ENCODE data around the gene NXPH1. TPM values are rescaled to one million over a fixed set of nuclear protein-coding genes. Genes with fewer than 3 reads are reported as not detected.

Gene NXPH1
- total RNA-seq, 1 donor from 2014 or later: not detected

DNA sequence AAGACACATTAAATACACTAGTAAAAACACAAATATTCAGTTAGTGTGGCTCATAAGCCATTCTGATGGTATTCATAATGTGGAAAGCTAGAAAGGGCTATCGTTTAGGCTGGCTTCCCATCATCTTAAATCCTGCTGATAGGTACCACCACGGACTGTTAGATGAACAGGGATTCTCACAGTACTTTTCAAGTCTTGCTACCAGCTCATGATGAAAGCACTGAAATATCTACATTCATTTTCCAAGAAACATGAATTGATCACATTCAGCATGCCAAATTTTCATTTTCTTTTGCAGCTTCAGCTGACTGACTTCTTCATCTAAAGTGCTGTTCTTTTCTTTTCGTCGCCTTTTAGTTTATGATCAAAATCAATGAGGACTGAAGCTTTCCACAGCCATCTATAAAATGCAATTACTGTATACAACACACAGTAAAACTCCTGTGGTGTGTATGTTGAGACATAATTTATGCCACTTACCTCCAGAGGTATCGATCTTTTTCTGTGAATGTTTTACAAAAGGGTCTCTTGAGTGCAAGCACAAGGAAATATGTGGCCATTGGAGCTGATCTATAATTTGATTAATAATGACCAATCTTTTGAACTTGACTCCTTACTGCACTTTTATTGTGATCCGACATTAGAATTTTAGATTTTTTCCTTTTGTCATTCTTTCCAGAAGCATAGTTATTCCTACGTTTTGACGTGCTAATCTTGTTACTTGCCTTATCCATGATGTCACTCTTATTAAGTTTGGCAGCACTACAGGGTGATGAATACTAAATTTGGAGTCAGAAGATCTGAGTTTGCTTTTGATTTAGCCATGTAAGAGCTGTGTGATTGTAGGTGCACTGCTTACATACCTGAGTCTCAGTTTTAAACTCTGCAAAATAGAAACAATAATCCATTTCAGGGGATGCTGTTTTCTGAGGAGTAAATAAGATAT lies 58.4 kb downstream of the NXPH1 start:
- no peak for DNase-seq (ENCODE audit: low read depth in 2 of 2)

DNA sequence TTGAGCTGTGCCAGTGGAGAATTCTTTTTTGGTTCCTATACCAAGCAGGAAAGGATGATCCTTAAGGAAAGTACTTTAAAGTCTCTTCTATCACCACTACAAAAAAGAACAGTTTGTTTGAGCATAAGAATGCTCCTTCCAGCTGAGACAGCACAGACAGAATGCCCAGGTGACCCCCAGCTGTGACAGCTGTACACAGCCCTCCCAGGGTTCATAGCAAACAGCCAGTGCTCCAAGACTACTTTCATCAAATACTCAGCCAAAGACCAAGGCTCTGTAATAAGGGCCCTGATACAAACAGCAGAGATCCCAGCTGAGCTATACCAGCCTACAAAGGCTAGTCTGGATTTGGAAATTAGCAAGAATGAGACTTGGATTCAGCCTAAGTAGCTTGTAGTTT lies 65.7 kb downstream of the NXPH1 start:
- DNase-seq (ENCODE audit: low read depth in 2 of 2): no peak

DNA sequence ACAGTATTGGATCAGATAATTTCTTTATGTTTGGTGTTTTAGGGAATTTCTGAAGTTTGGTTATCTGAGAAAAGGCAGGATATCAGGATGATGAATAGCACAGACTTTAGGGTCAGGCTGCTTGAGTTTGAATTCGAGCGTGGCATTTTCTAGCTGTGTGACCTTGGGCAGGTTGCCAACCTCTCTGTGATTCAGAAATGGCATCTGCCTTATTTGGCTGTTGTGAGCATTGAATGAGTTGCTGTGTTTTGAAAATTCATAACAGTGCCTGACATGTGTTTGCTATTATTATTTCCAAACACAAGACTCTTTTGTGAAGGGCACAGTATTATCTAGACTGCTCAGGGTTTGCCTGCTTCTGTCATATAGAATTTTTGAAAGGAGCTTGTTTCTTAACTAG lies 66.9 kb downstream of the NXPH1 start:
- DNase-seq (ENCODE audit: low read depth in 2 of 2): no peak

DNA sequence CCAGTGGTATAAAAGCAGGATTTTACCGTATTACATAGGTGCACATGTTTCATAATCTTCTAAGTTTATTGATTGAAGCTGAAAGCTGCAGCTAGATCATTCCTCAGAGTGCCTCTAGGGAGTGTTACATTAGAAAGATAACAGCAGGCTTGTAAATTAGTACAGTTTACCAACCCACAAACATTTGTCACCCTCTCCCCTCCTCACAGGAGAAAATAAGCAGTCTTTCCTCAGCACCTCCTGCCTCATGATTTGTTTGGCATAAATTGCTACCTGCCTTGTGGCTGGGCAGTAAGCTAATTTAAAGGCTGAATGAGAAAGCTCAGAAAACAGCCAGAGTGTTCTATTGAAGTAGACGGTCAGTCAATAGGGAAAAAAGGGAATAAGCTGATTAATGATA lies 74.2 kb downstream of the NXPH1 start:
- no peak for DNase-seq (ENCODE audit: low read depth in 2 of 2)

DNA sequence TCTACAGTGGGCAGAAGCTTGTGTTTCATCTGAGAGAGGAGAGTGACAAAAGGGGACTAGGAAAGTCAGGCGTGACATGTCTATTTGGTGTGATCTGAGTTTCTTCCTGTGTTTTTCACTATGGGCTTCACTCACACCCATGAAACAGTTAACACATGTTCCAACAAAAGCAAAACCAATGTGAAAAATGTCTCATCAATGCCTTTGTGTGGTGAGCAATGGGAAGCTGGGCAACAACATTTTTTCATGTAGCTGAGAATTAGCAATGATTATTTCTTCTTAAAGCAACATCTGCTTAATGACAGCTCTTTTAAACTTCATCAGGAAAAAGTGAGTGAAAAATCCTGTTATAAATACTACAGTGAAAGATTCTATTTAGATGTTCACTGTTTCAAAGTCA lies 76.2 kb downstream of the NXPH1 start:
- DNase-seq (ENCODE audit: low read depth in 2 of 2): no peak

DNA sequence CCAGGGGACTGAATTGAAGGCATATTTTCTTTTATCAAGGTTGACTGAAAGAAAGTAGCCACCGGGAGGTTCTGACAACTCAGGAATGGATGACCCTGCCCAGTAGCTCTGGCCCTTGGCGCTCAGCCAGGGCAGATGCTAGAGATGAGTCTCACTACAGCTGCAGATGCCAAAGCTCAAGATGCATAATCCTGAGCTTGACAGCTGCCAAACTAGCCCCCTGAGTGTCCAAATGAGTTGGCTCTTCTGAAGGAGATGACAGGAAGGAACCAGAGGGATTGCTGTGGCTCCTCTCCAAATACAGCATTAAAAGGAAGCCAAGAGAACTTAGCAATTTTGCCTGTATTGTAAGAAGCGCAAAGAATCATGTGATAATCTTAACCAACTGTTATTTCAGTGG lies 78.4 kb downstream of the NXPH1 start:
- DNase-seq (ENCODE audit: low read depth in 2 of 2): no peak

DNA sequence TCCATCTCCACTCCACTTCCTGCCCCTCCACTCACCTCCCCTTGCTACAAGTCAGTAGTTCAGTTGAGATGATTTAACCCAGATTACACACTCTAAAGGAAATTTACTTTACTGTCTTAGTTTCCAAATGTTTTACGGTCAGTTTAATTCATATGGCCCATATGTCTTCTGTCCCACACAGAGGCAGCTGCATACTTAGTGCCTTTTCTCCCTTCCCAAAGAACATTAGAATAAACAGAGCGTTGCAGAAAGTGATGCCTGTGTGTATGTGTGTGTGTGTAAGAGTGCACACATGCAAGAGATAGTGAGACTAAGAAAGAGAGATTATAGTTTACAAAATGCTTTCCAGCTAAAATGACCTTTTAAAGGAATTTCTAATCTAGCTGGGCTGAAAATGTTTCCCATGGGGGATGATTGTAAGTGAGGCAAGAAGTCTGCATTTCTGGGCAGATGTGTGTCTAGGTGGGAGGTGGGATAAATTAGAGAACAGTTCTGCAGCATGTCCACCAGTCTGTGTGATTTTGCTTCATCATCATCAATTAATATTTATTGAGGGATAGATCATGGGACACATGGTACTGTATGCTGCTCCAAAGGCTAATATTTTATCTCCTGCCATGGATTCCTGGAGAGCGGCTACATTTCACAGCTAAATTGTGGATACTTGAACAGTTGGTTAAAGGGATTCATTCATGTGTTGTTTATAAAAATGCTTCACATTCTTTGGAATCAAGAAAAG lies 81.5 kb downstream of the NXPH1 start:
- DNase-seq (ENCODE audit: low read depth in 2 of 2): no peak

DNA sequence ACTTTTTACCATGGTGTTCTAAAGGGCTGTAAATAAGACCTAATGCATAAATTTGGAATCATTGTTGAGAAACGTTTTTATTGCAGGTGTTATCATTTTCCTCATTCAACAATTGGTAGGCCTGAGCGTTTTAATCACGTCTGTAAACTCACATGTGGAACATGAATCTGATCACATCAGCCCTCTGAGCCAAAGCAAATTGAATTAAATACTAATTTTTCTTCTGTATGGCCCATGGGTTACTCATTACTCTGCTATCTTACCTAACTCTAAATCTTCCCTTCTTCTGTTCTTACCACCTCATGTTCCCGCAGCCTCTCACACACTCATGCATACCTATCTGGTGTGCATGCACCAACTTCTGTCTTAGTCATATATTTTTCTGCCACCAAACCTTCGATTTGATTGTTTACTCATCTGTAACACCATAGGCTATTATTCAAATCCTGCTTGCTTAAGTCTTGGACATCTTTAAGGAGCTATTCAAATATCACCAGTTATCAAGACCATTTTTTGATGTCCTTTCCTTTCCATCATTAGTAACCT lies 82.3 kb downstream of the NXPH1 start:
- no peak for DNase-seq (ENCODE audit: low read depth in 2 of 2)

DNA sequence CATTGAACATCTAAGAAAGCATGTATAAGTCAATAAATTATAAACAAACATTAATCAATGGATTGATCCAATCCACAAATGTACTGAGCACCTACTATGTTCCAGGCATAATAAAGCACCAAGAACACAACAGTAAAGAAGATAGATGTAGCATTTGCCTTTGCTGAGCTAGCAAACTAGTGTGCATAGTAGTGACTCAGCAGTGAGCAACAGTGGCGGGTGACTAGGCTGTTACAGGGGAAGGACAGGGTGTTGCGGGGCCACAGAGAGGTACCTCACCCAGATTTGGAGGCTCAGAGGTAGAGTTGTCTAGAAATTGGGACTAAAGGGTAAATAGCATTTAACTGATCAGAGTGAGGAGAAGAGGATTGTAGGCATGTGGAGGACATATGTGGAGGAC lies 83.6 kb downstream of the NXPH1 start:
- DNase-seq (ENCODE audit: low read depth in 2 of 2): no peak

DNA sequence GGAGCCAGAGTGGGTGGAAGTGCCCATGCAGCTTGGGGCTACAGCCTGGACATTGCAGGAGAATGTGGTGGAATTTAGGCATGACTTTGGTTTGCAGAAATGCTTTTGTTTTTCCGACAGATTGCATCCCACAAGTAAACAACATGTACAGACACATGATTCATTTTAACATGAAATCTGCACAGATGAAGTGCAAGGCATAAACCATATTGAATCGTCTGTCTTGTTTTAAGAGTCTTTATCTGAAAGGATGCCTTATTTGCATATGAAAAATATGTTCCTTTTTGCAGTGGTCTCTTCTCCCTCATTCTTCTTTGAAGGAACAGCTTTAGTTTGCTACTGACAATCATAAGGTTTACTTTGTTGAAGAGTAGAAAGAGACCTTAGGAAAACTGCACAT lies 94.9 kb downstream of the NXPH1 start:
- DNase-seq (ENCODE audit: low read depth in 2 of 2): no peak

DNA sequence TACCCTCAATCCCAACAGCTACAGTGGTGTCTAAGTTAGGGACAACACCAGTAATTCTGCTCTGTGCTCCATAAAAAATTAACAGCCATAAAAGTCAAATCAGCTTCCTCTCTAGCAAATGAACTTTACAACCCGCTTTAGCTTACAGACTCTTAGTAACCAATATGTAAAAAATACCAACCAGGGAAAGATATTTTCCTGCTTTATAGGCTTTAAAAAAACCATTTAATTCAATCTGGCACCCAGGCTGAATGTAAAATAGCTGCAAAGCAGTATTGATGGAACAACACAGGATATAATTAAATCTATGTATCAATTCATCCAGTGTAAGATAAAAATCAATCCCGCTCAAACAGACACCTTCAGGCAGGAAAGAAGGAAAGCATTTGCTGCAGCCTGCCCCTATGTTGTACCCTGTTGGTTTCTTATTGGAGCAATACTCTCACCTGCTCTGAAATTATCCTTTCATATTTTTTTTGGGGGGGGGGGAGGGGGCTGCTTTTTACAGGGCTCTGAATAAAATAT lies 98.6 kb downstream of the NXPH1 start:
- no peak for DNase-seq (ENCODE audit: low read depth in 2 of 2)

DNA sequence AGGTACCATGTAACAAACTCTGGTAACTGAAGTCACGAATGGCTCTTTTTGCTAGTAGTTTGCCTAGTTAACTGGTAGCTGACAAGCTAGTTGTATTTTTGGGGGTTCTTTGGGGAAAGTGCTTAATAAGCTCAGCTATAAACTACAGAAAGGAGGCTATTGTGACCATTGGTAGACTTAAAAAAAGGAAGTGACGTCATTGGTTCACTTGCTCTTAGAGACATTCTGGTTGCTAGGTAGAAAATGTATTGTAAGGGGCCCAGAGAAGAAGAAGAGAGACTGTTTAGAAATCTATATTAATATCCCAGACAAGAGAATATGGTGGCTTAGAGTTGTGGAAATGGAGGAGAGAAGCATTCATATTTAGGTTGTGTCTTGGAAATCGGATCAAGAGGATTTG lies 103.0 kb downstream of the NXPH1 start:
- no peak for DNase-seq (ENCODE audit: low read depth in 2 of 2)

DNA sequence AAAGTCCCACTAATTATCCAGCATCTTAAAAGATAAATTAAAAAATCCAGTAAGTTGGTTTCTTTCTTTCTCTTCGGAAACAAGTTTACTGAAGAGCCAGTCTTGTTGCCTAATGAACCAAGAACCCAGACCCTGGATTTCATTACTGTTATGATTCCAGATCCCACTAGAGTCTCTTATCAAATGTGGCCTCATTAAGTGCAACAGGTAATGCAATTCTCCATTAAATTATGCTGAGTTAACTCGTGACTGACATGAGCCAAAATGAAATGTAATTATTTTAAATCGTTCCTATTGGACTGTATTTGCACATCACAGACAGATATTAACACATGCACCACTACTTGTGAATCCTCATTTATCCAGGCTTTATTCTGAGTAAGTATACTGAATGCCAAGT lies 115.6 kb downstream of the NXPH1 start:
- no peak for DNase-seq (ENCODE audit: low read depth in 2 of 2)

DNA sequence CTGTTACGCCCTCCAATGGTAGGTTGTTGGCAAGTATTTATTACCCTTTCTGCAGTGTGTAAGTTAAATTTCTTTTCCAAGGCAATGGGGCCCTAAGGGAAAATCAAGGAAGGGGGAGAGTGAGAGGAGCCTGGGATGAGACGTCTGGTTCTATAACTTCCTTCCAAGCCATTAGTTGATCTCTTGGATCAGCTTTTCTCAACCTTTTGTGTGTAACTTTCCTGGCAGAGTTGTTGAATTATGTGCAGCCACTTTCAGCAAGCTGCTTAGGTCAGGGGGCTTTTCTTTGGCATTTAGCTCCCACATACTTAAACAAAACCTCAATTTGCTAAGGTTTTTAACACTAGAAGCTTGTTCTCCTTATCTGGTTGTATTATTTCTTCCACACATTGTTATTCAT lies 127.1 kb downstream of the NXPH1 start:
- no peak for DNase-seq (ENCODE audit: low read depth in 2 of 2)

DNA sequence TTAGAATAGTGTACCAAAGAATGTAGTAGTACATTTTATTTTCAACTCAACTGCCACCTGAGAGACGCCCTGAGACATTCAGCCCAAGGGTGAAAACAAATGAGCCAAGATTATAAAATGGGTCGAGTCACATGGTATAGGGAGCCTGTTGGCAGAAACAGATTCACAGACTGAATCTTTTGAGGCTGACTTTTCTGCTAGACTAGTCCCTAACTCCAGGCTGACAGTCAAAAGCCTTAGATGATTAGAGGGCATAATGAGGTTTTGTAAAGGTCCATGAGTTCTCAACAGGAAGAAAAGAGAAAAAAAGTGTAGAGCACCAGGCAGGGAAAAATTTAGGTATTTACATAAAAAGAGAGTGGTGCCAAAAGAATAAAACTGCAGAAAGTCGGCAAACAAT lies 128.0 kb downstream of the NXPH1 start:
- no peak for DNase-seq (ENCODE audit: low read depth in 2 of 2)

DNA sequence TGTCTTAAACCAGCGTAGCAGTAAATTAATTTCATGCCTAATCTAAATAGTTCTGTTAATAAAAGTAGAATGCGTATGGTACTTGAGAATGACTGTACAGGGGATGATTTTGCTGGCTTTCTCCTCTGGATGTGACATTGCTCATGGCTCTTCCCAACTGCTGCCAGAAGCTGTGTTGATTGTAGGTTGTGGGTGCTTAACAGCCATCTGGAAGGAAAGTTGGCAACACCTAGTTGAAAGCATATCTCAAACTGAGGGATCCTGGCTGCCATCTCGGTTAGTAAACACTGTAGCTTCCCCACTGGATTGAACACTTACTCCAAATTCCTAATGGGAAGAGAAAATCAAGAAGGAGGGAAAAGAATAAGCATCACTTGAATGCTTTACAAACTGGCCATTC lies 130.9 kb downstream of the NXPH1 start:
- DNase-seq (ENCODE audit: low read depth in 2 of 2): no peak

DNA sequence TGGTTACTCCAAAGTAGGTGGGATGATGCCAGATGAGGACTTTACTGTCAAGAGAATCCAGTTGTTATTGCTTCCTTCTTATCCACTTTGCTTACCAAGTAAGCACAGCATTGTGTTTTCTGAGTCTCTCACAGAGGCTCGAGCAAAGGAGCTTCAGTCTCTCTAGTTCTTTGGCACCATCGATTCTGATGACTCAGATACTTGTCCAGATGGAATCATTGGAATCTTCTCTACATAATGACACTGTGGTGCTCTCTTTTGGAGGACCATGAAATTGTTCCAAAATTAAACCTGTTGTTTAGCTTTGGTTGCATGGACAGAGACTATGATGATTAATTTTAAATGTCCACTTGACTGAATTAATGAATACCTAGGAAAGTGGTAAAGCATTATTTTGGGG lies 132.6 kb downstream of the NXPH1 start:
- DNase-seq (ENCODE audit: low read depth in 2 of 2): no peak

DNA sequence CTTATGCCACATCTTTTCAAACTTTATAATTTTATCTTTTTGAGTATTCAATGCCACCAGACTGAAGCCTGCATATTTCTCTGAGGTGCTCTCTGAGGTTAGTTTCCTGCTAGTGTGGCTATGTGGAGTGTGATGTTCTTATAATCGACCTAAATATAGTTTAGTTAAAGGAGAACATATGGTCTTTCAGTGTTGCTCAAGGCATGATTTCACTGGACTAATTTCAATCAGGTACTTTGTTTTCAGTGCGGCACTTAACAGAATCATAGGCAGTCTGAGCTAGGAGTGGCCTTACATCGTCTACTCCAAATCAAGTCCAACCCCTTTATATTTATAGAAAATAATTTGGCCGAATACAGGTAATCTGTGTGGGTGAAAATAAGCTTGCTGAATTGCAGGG lies 134.2 kb downstream of the NXPH1 start:
- DNase-seq (ENCODE audit: low read depth in 2 of 2): no peak

DNA sequence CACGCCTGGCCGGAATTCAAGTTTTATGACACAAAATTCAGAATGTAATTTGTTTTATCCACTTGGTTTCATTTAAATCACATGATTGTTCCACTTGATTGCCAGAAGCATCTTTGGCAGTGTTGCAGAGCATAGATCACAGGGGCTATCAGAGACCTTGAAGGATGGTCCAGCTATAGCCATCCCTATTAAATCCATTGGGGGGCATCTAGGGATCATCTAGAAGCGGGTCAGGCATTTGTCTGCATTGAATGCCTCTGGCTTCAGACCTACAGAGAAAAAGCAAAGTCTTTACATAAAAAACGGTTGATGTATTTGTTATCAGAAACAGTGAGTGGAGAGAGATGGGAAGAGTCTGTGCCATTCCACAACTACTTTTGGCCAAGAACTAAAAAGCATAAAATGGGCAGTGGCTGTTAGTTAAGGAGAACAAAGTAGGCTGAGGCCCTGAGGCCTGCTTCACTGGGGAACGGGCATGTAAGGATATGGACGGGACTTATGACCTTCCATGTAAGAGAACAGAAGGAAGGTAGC lies 146.3 kb downstream of the NXPH1 start:
- no peak for DNase-seq (ENCODE audit: low read depth in 2 of 2)

DNA sequence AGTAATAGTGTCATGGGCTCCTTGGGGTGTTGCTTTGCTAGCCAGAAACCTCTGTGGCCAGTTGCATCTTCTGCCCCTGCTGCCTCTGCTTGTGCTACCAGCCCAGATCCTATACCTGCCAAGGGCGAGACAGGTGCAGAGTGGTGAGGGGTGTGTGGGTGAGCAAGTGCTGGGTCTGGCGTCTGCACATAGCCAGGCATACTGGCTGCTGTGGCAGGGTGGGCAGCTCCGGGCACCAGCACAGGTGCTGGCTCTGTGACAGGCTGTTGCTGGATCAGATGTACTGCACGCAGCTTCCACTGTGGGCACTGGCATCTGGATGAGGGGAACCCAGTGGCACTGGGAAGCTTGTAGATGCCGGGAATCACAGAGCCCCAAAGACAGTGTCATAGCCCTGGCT lies 148.4 kb downstream of the NXPH1 start:
- DNase-seq (ENCODE audit: low read depth in 2 of 2): no peak

DNA sequence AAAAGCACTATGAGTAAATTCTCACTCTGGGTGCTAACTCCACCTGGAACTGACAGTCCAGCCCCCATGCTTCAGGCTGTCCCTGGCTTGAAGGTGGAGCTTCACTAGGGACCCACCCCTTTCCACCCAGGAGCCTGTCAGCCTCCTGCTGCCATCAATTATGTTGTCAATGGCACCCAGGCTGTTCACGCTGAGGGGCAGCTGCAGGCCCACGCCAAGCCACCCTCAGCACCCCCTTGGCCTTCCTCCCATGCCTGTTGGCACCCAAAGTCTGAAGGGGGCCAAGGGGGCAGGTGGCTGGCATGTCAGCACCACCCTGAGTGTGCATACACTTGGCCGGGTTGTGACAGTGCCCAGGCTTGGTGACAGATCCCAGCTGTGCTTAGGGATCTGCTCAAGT lies 149.3 kb downstream of the NXPH1 start:
- no peak for DNase-seq (ENCODE audit: low read depth in 2 of 2)

DNA sequence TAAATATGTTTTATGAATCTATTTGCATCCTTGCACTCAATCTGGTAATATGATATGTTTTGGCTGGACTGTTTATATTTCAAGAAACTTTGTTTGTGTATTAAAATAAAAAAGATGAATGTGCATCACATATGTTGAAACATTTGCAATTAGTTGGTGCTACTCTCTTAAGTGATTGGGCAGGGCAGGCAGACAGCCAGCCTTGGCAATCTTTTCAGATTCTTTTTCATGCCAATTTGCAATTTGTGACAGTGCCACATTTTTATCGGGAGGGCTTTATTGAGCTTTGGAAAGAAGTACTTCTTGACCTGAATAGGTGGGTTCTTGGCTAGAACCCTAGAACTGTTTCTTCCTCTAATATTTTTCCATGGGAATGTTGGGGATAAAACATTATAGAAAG lies 152.2 kb downstream of the NXPH1 start:
- DNase-seq (ENCODE audit: low read depth in 2 of 2): no peak

Measured in dermis microvascular lymphatic vessel endothelial cell (primary cell).